ENCODE results near the gene UBR4.

Gene UBR4

GRCh38 chr1:19087017-19087736 is 122.9 kb downstream of the UBR4 start:
- no peak for TF ChIP-seq CTCF (IDR thresholded peaks at IDR 0.05; ENCODE audit: low read depth, low read length)
- no peak for DNase-seq (ENCODE audit: low read depth, low spot score)
- H3K4me3 ChIP-seq (ENCODE audit: low read depth, low read length) = no peak overlapping the region
- in situ Hi-C loops (cut with HindIII; ENCODE audit: low sequenced_read_pairs) = no loop called here

- TF ChIP-seq CTCF (IDR thresholded peaks at IDR 0.05; ENCODE audit: low read depth, low read length) = no peak
- no peak for DNase-seq (ENCODE audit: low read depth, low spot score)
- in situ Hi-C loops (cut with HindIII; ENCODE audit: low sequenced_read_pairs) = no loop called here
- H3K4me3 ChIP-seq (ENCODE audit: low read depth, low read length) = no peak overlapping the region
Measured at GRCh38 chr1:19086176-19086875, 123.7 kb downstream of the UBR4 start.

- in situ Hi-C loops (cut with HindIII; ENCODE audit: low sequenced_read_pairs) = no loop called here
- no peak for DNase-seq (ENCODE audit: low read depth, low spot score)
- H3K4me3 ChIP-seq (ENCODE audit: low read depth, low read length) = no peak overlapping the region
- no peak for TF ChIP-seq CTCF (IDR thresholded peaks at IDR 0.05; ENCODE audit: low read depth, low read length)
Measured at GRCh38 chr1:19084206-19084738, 125.8 kb downstream of the UBR4 start.

GRCh38 chr1:19083081-19083480 is 127.0 kb downstream of the UBR4 start:
- H3K4me3 ChIP-seq (ENCODE audit: low read depth, low read length) = no peak overlapping the region
- in situ Hi-C loops (cut with HindIII; ENCODE audit: low sequenced_read_pairs) = no loop called here
- DNase-seq (ENCODE audit: low read depth, low spot score) = peak; percentile 61
- TF ChIP-seq CTCF (IDR thresholded peaks at IDR 0.05; ENCODE audit: low read depth, low read length) = no peak

GRCh38 chr1:19081218-19081893 is 128.7 kb downstream of the UBR4 start:
- TF ChIP-seq CTCF (IDR thresholded peaks at IDR 0.05; ENCODE audit: low read depth, low read length) = no peak
- in situ Hi-C loops (cut with HindIII; ENCODE audit: low sequenced_read_pairs) = no loop called here
- H3K4me3 ChIP-seq (ENCODE audit: low read depth, low read length) = no peak overlapping the region
- DNase-seq (ENCODE audit: low read depth, low spot score) = no peak

- no peak for TF ChIP-seq CTCF (IDR thresholded peaks at IDR 0.05; ENCODE audit: low read depth, low read length)
- in situ Hi-C loops (cut with HindIII; ENCODE audit: low sequenced_read_pairs) = no loop called here
- no peak overlapping the region for H3K4me3 ChIP-seq (ENCODE audit: low read depth, low read length)
- DNase-seq (ENCODE audit: low read depth, low spot score) = no peak
Measured at GRCh38 chr1:19080721-19081120, 129.3 kb downstream of the UBR4 start.
